Activated B cell treated with CpG ODN at 0.5 μM for 24 hours (primary cell): ENCODE data around the gene TEX54. TPM values are rescaled to one million over a fixed set of nuclear protein-coding genes. Genes with fewer than 3 reads are reported as not detected.
A peak's percentile ranks its signal among the peaks of the same experiment; 100 is the strongest.

ENCODE experiments used
- ATAC-seq: fragments of 200-7000 bp; cut with Tn5 transposase; one replicate; pipeline ENCODE4 v1.10.0; 2021; ENCODE audit warnings: low read depth, mild to moderate bottlenecking, moderate library complexity
- CTCF ChIA-PET: fragments of 350-600 bp; sonication (Branson Sonifier 250); formaldehyde crosslinking; loops from one replicate; lab custom pipeline; 2021; ENCODE audit warnings: antibody characterized with exemption; lab: Charles Lee
- POLR2A ChIA-PET: fragments of 350-600 bp; sonication (Branson Sonifier 250); formaldehyde crosslinking; loops from one replicate; lab custom pipeline; 2021; ENCODE audit warnings: antibody characterized with exemption; lab: Charles Lee
- DNase-seq: peaks from one replicate; pipeline ENCODE4 v3.0.0; 2022
- H3K27ac Mint-ChIP-seq: one replicate; pipeline ENCODE4 v1.8.0; 2020; ENCODE audit warnings: mixed read lengths
- H3K27me3 Mint-ChIP-seq: one replicate; pipeline ENCODE4 v1.8.0; 2021; ENCODE audit warnings: mixed read lengths
- H3K36me3 Mint-ChIP-seq: one replicate; pipeline ENCODE4 v1.8.0; 2021; ENCODE audit warnings: low read depth, mixed read lengths
- H3K4me1 Mint-ChIP-seq: one replicate; pipeline ENCODE4 v1.8.0; 2021; ENCODE audit warnings: mixed read lengths
- H3K4me3 Mint-ChIP-seq: one replicate; pipeline ENCODE4 v1.8.0; 2020; ENCODE audit warnings: mild to moderate bottlenecking, mixed read lengths
- H3K9me3 Mint-ChIP-seq: one replicate; pipeline ENCODE4 v1.8.0; 2020; ENCODE audit warnings: mixed read lengths
- intact Hi-C: fragments of 100-400 bp; cut with micrococcal nuclease; formaldehyde crosslinking; loops from one replicate; pipeline ENCODE4 v1.15.1; 2024
- total RNA-seq: library from RNA; stranded (reverse); gene quantifications from 2 replicates; pipeline ENCODE4 v1.2.3, GENCODE V29; 2022
- TF ChIP-seq, protein P1 (sequence below): fragments of 200-600 bp; IDR thresholded peaks from one replicate; pipeline ENCODE4 v1.8.0; 2022; ENCODE audit warnings: antibody characterized with exemption, mild to moderate bottlenecking

The TEX54 gene
- total RNA-seq, result 0.55 TPM in 1 of 2 replicates, not detected in the other

DNA sequence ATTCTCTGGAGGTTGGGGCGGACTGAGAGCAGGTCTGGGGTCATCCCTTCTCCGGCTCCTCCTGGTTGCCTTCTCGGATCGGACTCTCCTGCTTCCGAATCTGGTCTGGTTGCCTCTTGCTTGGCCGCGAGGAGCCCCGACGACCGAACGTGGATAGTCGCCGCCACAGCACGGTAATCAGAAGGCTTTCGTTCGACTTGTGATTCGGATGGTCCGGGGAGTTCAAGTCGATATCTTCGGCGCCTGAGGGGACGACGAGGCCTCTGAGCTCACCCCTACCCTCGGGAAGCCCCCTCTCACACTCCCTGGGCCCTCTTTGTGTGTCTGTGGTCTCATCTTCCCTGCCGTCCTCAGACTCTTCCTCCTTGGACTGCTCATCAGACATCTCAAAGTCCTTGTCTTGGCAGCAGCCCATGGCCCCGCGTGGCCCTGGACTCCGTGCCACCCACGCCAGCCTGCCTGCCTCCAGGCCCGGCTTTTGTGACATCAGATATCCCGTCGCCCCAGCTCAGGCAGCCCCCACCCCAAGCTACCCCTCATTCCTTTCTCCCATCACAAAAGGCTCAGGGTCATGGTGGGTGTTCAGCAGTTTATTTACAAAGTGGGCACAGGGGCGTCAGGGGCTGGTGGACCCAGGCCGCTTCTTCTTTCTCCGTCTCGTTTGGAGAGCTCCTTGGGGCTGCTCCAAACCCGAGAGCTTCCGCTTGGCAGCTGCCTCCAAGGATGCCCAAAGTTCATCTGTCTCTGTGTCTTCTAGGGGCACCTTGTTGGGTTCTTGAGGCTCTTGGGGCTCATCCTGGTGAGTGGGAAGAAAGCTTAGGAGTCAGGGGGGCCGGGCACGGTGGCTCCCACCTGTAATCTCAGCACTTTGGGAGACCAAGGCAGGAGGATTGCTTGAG, at the start of gene TEX54:
TSS of gene TEX54 (minus strand) at position 506 of the 899 bp plus-strand sequence.
- no peak for DNase-seq
- Mint-ChIP-seq H3K27me3 (no peaks in the 10 kb centered on the region), H3K36me3 (peaks cover 63% of the 10 kb centered on the region), H3K9me3 (no peaks in the 10 kb centered on the region), H3K4me1 (peaks cover 50% of the 10 kb centered on the region), H3K4me3 (peak within 1 kb of the TSS; percentile 100), H3K27ac (peak within 1 kb of the TSS; percentile 100)
- intact Hi-C loops, result loop anchor here (1.0 to 5.0 kb wide), 3 partner anchors 24 to 260 kb away; partner anchors contain the start of gene EEF1G
- CTCF ChIA-PET, result interaction anchor here (0.8 to 2.0 kb wide), 2 partner anchors 25 to 46 kb away, joined by 3 to 11 read pairs; partner anchors contain the start of gene TMEM179B
- ATAC-seq, result peak; percentile 1
- TF ChIP-seq, protein P1, sequence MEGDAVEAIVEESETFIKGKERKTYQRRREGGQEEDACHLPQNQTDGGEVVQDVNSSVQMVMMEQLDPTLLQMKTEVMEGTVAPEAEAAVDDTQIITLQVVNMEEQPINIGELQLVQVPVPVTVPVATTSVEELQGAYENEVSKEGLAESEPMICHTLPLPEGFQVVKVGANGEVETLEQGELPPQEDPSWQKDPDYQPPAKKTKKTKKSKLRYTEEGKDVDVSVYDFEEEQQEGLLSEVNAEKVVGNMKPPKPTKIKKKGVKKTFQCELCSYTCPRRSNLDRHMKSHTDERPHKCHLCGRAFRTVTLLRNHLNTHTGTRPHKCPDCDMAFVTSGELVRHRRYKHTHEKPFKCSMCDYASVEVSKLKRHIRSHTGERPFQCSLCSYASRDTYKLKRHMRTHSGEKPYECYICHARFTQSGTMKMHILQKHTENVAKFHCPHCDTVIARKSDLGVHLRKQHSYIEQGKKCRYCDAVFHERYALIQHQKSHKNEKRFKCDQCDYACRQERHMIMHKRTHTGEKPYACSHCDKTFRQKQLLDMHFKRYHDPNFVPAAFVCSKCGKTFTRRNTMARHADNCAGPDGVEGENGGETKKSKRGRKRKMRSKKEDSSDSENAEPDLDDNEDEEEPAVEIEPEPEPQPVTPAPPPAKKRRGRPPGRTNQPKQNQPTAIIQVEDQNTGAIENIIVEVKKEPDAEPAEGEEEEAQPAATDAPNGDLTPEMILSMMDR, result no peak
- POLR2A ChIA-PET, result interaction anchor here (0.5 to 3.4 kb wide), 42 partner anchors 9 to 1485 kb away, joined by 3 to 262 read pairs (median 8); partner anchors contain the start of genes BSCL2, C11orf98, CSKMT and FTH1

DNA sequence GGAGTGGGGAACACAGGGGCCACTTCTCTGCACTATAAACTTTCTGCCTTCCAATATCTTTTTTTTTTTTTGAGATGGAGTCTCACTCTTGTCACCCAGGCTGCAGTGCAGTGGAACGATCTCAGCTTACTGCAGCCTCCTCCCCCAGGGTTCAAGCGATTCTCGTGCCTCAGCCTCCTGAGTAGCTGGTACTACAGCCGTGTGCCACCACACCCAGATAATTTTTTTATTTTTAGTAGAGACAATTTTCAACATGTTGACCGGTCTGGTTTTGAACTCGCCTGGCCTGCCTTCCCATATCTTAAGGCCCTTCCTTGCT, 49.7 kb upstream of the TEX54 start:
- Mint-ChIP-seq H3K36me3 (peaks cover 69% of the 10 kb centered on the region), H3K27ac (peak overlapping the region; percentile 100), H3K4me3 (peak overlapping the region; percentile 100), H3K27me3 (no peaks in the 10 kb centered on the region), H3K9me3 (no peaks in the 10 kb centered on the region), H3K4me1 (peaks cover 46% of the 10 kb centered on the region)
- intact Hi-C loops, result loop anchor here (10.0 kb wide), 2 partner anchors 498 to 682 kb away; partner anchors contain the start of gene PLAAT2
- no peak for DNase-seq
- no peak for ATAC-seq
- CTCF ChIA-PET, result interaction anchor here (2.7 kb wide), 1 partner anchor 96 kb away, joined by 21 read pairs; the partner anchor contains the start of gene TMEM179B
- TF ChIP-seq, protein P1, result no peak
- POLR2A ChIA-PET, result interaction anchor here (0.5 to 7.7 kb wide), 24 partner anchors 12 to 800 kb away, joined by 3 to 258 read pairs (median 14); partner anchors contain the start of genes BSCL2, C11orf98, CSKMT and EEF1G

DNA sequence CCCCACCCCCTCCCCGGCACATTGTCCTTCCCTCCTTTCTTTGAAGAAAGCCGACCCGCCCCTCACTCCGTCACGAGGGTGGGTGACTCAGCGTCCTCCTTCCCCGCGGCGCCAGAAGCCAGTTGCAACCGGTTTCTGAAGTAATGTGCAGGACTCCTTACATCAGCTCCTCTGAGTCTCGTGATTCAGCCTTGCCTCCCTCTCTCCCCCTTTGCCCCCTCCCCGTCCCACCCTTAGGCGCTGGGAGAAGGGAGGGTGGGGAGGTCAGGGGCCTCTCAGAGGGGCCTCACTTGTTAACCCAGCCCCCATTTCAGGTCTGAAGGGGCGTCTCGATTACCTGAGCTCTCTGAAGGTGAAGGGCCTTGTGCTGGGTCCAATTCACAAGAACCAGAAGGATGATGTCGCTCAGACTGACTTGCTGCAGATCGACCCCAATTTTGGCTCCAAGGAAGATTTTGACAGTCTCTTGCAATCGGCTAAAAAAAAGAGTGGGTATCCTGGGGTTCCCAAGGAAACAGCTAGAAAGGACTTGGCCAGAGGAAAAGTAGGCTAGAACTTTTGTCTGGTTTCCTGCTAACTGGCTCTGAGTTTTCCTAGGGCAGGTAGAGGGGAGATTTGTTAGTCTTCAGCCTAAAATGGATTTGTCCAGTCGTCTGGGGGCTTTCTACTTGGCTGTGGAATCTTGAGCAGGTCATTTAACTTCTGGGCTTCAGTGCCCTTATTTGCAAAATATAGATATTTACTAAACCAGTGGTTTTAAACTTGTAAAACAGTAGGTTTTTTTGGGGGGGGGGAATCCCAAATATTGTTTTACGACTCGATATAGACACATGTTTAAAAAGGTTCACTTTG, 49.2 kb upstream of the TEX54 start:
- TF ChIP-seq, protein P1, result no peak
- Mint-ChIP-seq H3K4me1 (peaks cover 46% of the 10 kb centered on the region), H3K36me3 (peaks cover 63% of the 10 kb centered on the region), H3K9me3 (no peaks in the 10 kb centered on the region), H3K27ac (peak overlapping the region; percentile 100), H3K4me3 (peak overlapping the region; percentile 100), H3K27me3 (no peaks in the 10 kb centered on the region)
- ATAC-seq (peak; percentile 56), DNase-seq (peak; percentile 84)
- intact Hi-C loops, result loop anchor here (1.0 to 10.0 kb wide), 11 partner anchors 19 to 683 kb away; partner anchors contain the start of genes C11orf98, CSKMT, PLAAT2 and STX5
- ChIA-PET CTCF (interaction anchor here (0.7 to 2.7 kb wide), 9 partner anchors 15 to 457 kb away, joined by 3 to 21 read pairs (median 4); partner anchors contain the start of genes BSCL2, TMEM179B and ZBTB3), POLR2A (interaction anchor here (0.5 to 7.7 kb wide), 64 partner anchors 8 to 1525 kb away, joined by 3 to 258 read pairs (median 6); partner anchors contain the start of genes ASRGL1, ATL3, B3GAT3 and BSCL2)

DNA sequence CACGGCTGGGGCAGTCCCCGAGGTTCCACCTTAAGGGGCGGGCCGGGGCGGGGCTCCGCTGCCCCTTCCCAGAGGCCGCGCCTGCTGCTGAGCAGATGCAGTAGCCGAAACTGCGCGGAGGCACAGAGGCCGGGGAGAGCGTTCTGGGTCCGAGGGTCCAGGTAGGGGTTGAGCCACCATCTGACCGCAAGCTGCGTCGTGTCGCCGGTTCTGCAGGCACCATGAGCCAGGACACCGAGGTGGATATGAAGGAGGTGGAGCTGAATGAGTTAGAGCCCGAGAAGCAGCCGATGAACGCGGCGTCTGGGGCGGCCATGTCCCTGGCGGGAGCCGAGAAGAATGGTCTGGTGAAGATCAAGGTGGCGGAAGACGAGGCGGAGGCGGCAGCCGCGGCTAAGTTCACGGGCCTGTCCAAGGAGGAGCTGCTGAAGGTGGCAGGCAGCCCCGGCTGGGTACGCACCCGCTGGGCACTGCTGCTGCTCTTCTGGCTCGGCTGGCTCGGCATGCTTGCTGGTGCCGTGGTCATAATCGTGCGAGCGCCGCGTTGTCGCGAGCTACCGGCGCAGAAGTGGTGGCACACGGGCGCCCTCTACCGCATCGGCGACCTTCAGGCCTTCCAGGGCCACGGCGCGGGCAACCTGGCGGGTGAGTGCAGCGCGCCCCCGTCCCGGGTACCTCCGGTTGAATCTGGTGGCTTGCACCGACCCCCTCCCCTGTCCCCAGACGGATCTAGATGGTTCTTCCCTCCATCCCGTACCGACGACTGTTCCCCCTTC, 48.4 kb upstream of the TEX54 start, which contains the start of gene SLC3A2:
TSS of gene SLC3A2 (plus strand) at position 94 of the 776 bp plus-strand sequence. CDS start at position 222, 128 bp downstream.
- ATAC-seq (peak; percentile 80), DNase-seq (peak; percentile 86)
- TF ChIP-seq, protein P1, result no peak
- Mint-ChIP-seq H3K4me1 (peaks cover 46% of the 10 kb centered on the region), H3K27ac (peak within 1 kb of the TSS; percentile 100), H3K9me3 (no peaks in the 10 kb centered on the region), H3K36me3 (peaks cover 55% of the 10 kb centered on the region), H3K27me3 (no peaks in the 10 kb centered on the region), H3K4me3 (peak within 1 kb of the TSS; percentile 100)
- POLR2A ChIA-PET, result interaction anchor here (0.5 to 7.7 kb wide), 68 partner anchors 9 to 1524 kb away, joined by 3 to 258 read pairs (median 6); partner anchors contain the start of genes ASRGL1, ATL3, B3GAT3 and BSCL2
- CTCF ChIA-PET, result interaction anchor here (0.6 to 2.7 kb wide), 12 partner anchors 17 to 456 kb away, joined by 3 to 21 read pairs (median 4); partner anchors contain the start of genes BSCL2, C11orf98, CSKMT and LBHD1
- intact Hi-C loops, result loop anchor here (1.0 to 10.0 kb wide), 13 partner anchors 18 to 684 kb away; partner anchors contain the start of genes C11orf98, CSKMT, MTA2 and NXF1
